Measurements from ENCODE around the gene TGFBR1.

- TF ChIP-seq POLR2AphosphoS5 (IDR thresholded peaks at IDR 0.05) (no peak), POLR2A (IDR thresholded peaks at IDR 0.05) (no peak), EP300 (IDR thresholded peaks at IDR 0.05; ENCODE audit: low read depth) (no peak)
These were observed 26.2 kb upstream of the TGFBR1 start for GRCh38 chr9:99078717-99079116.
